ENCODE data around the gene ENTHD1.

ENTHD1 gene

GRCh38 chr22:39916496-39916895 lies 22.9 kb upstream of the ENTHD1 start:
- intact Hi-C loops (cut with DNase I; ENCODE audit: low total_unique reads), result no loop called here
- no peak for DNase-seq
- peaks cover 0 to 37% of the 10 kb centered on the region in 2 donors for H3K27me3 ChIP-seq
- no peak for TF ChIP-seq CTCF (IDR thresholded peaks at IDR 0.05)
- peaks cover 0 to 8% (median 2%) of the 10 kb centered on the region in 4 donors for H3K4me1 ChIP-seq
- H3K9me3 ChIP-seq, result no peaks in the 10 kb centered on the region
- no peak overlapping the region for H3K4me3 ChIP-seq
- no peaks in the 10 kb centered on the region for H3K36me3 ChIP-seq
- no peak overlapping the region for H3K27ac ChIP-seq

GRCh38 chr22:39915295-39915726 lies 21.8 kb upstream of the ENTHD1 start:
- TF ChIP-seq CTCF (IDR thresholded peaks at IDR 0.05), result no peak
- intact Hi-C loops (cut with DNase I; ENCODE audit: low total_unique reads), result no loop called here
- Histone ChIP-seq H3K4me3 (no peak overlapping the region), H3K27me3 (peaks cover 0 to 31% of the 10 kb centered on the region in 2 donors), H3K4me1 (peaks cover 0 to 8% (median 2%) of the 10 kb centered on the region in 4 donors), H3K9me3 (no peaks in the 10 kb centered on the region), H3K36me3 (no peaks in the 10 kb centered on the region), H3K27ac (no peak overlapping the region)
- no peak for DNase-seq

GRCh38 chr22:39914584-39914983 lies 21.0 kb upstream of the ENTHD1 start:
- TF ChIP-seq CTCF (IDR thresholded peaks at IDR 0.05), result no peak
- Histone ChIP-seq H3K9me3 (no peaks in the 10 kb centered on the region), H3K4me3 (no peak overlapping the region), H3K27ac (no peak overlapping the region), H3K27me3 (peaks cover 0 to 32% of the 10 kb centered on the region in 2 donors), H3K4me1 (peaks cover 0 to 8% (median 2%) of the 10 kb centered on the region in 4 donors), H3K36me3 (no peaks in the 10 kb centered on the region)
- DNase-seq, result no peak
- intact Hi-C loops (cut with DNase I; ENCODE audit: low total_unique reads), result no loop called here

- H3K9me3 ChIP-seq, result no peaks in the 10 kb centered on the region
- no peaks in the 10 kb centered on the region for H3K36me3 ChIP-seq
- intact Hi-C loops (cut with DNase I; ENCODE audit: low total_unique reads), result no loop called here
- no peak overlapping the region for H3K4me3 ChIP-seq
- DNase-seq, result no peak
- TF ChIP-seq CTCF (IDR thresholded peaks at IDR 0.05), result no peak
- peaks cover 0 to 8% (median 2%) of the 10 kb centered on the region in 4 donors for H3K4me1 ChIP-seq
- H3K27me3 ChIP-seq, result peaks cover 0 to 32% of the 10 kb centered on the region in 2 donors
- H3K27ac ChIP-seq, result no peak overlapping the region
These were observed 20.3 kb upstream of the ENTHD1 start for GRCh38 chr22:39913886-39914285.

- Histone ChIP-seq H3K27me3 (peaks cover 0 to 34% of the 10 kb centered on the region in 2 donors), H3K27ac (no peak overlapping the region), H3K9me3 (no peaks in the 10 kb centered on the region), H3K4me3 (no peak overlapping the region), H3K4me1 (peaks cover 0 to 8% (median 2%) of the 10 kb centered on the region in 4 donors), H3K36me3 (no peaks in the 10 kb centered on the region)
- no peak for TF ChIP-seq CTCF (IDR thresholded peaks at IDR 0.05)
- no peak for DNase-seq
- intact Hi-C loops (cut with DNase I; ENCODE audit: low total_unique reads), result no loop called here
These were observed 19.8 kb upstream of the ENTHD1 start for GRCh38 chr22:39913321-39913720.

Data from tibial artery (tissue), 4 donors.